Thyroid gland (tissue), 4 donors: ENCODE results near the gene ADCY10.

Experiments
- CTCF ChIP-seq, 6 experiments: fragments of 200-600 bp in 3 of 6; fragments of 450-650 bp in 3 of 6; sonication (generic) in 3 of 6; IDR thresholded peaks; one replicate each; pipeline ENCODE4 v1.5.1; 2016 to 2019; ENCODE audit warnings: antibody characterized with exemption in 6 of 6, mild to moderate bottlenecking in 2 of 6, inconsistent platforms in 1 of 6, moderate library complexity in 1 of 6
- POLR2A ChIP-seq, 2 donors: fragments of 450-650 bp; IDR thresholded peaks; one replicate each; pipeline ENCODE4 v1.6.1; 2017; ENCODE audit warnings: antibody characterized with exemption in 2 of 2, mild to moderate bottlenecking in 2 of 2, moderate library complexity in 1 of 2

GRCh38 chr1:167950569-167950968 lies 36.6 kb upstream of the ADCY10 start:
- TF ChIP-seq CTCF (IDR thresholded peaks at IDR 0.05) (no peak), POLR2A (IDR thresholded peaks at IDR 0.05) (no peak)
